Measurements from ENCODE around the gene TKTL1.
"Not testable (repeated sequence)": the region's sequence is repeated elsewhere in the genome, so short reads cannot be mapped to it uniquely, and the experiment has no call there.

TKTL1 gene, protein sequence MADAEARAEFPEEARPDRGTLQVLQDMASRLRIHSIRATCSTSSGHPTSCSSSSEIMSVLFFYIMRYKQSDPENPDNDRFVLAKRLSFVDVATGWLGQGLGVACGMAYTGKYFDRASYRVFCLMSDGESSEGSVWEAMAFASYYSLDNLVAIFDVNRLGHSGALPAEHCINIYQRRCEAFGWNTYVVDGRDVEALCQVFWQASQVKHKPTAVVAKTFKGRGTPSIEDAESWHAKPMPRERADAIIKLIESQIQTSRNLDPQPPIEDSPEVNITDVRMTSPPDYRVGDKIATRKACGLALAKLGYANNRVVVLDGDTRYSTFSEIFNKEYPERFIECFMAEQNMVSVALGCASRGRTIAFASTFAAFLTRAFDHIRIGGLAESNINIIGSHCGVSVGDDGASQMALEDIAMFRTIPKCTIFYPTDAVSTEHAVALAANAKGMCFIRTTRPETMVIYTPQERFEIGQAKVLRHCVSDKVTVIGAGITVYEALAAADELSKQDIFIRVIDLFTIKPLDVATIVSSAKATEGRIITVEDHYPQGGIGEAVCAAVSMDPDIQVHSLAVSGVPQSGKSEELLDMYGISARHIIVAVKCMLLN

DNA sequence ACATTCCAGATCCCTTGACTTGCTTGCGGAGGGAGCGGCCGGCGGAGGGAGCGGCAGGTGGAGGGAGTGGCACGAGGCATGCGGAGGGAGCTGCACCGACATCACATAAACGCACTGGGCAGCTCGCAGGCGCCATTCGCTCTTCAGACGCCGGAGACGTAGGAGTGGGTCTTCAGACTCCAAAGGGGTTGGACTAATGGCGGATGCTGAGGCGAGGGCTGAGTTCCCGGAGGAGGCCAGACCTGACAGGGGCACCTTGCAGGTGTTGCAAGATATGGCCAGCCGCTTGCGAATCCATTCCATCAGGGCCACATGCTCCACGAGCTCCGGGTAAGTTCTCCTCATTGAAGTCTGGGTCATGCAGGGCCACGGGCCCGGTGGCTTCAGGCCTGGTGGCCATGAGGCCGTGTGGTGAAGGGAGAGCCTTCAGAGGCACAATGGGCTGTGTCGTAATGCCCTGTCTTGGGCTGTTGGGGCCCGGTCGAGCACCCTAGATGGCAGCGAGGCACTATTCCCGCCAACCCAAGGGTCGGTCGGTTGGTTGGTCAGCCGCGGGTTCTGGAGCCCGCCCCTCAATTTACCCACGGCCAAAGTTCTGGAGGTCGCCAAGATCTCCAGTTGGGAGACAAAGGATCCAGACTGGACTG lies at the start of gene TKTL1:
TSS of gene TKTL1 (plus strand) at position 132 of the 647 bp plus-strand sequence. CDS start at position 197, 65 bp downstream.
- no peak for DNase-seq (ENCODE audit: low read depth)

- DNase-seq (ENCODE audit: low read depth): not testable (repeated sequence)
Measured at GRCh38 chrX:154247377-154248045, 48.1 kb upstream of the TKTL1 start.

- DNase-seq (ENCODE audit: low read depth): not testable (repeated sequence)
Measured at GRCh38 chrX:154248076-154248475, 47.5 kb upstream of the TKTL1 start.

DNA sequence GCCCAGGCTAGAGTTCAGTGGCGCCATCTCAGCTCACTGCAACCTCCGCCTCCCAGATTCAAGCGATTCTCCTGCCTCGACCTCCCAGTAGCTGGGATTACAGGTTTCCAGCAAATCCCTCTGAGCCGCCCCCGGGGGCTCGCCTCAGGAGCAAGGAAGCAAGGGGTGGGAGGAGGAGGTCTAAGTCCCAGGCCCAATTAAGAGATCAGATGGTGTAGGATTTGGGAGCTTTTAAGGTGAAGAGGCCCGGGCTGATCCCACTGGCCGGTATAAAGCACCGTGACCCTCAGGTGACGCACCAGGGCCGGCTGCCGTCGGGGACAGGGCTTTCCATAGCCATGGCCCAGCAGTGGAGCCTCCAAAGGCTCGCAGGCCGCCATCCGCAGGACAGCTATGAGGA lies 38.3 kb upstream of the TKTL1 start, which contains the start of gene OPN1MW3:
TSS of gene OPN1MW3 (plus strand) at position 301 of the 400 bp plus-strand sequence. CDS start at position 339, 38 bp downstream.
- not testable (repeated sequence) for DNase-seq (ENCODE audit: low read depth)

DNA sequence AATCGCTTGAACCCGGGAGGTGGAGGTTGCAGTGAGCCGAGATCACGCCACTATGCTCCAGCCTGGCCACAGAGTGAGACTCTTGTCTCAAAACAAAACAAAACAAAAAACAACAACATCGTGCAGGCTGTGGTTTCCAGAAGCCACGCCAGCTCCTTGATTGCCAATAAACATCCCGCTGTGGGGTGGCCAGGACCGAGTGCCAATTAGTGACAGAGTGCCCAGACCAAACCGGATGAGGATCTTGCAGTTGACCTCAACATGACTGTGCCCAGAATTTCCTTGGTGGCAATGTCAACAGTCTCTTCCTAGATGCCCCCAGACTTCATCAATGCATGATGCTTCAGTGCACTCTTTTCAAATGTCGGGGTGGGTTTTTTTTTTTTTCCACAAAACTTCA lies 36.9 kb upstream of the TKTL1 start:
- DNase-seq (ENCODE audit: low read depth): not testable (repeated sequence)

GRCh38 chrX:154263072-154263471 lies 32.5 kb upstream of the TKTL1 start:
- DNase-seq (ENCODE audit: low read depth): not testable (repeated sequence)

DNA sequence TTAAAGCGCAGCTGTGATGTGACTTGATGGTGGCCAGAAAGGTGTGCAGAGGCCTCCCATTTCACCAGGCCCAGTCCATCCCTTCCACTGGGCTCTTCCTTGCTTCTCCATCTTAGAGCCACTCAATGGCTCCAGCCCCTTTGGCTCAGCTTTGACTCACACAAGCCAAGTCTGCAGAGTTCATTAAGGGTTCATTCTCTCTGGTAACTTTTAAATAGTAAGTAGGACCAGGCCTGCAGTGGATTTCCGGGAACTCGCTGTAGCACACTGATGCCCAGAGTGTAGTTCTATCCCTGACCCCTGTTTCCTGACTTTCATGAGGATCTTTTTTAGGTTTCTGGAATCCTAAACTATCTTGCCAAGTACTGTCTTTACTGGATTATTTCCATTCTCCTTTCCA lies 26.4 kb upstream of the TKTL1 start:
- DNase-seq (ENCODE audit: low read depth): not testable (repeated sequence)

DNA sequence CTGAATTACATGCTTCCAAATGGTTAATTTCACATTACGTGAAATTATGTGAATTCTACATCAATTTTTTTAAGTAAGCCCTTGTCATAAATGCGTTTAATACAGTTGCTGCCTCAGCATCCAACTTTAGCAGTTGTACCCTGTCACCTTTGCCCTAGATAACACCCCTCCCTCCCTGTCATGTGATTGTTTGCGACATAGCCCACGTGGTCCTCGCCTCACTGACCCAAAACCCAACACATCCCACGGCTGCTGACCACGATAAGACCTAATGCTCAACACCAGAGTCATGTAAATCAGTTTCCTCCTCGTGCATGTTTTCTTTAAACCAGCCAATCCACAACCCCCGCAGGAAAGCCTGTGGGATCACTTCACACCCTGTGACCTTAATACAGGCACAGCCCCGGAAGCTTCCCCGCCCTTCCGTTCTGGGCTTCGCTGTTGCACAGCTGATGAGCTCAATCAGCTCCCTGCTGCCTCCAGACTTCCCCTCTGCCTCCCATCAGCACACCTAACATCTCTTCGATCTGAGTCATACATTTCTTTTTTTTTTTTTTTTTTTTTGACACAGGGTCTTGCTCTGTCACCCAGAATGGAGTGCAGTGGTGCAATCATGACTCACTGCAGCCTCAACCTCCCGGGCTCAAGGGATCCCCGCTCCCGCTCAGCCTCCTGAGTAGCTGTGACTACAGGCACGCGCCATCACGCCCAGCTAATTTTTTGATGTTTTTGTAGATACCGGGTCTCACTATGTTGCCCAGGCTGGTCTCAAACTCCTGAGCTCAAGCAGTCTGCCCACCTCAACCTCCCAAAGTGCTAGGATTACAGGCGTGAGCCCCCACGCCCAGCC lies 10.9 kb upstream of the TKTL1 start:
- DNase-seq (ENCODE audit: low read depth): not testable (repeated sequence)

DNA sequence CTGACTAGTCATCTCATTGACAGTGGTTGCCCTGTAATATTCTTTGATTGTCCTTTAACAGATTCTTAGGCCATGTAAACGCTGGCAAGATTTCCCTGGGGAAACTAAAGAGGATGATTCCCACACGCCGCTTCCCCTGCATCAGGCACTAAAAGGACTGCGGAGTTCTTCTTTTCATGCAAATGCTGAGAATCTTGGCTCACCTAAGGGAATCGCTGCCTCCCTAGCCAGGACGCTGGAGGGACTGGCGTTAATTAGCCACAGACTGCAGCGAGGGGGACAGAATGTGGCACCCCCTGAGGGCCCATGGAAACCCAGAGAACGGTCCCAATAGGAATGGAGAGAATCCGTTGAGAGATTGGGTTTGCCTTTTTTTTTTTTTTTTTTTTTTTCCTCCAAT lies 9.2 kb upstream of the TKTL1 start:
- not testable (repeated sequence) for DNase-seq (ENCODE audit: low read depth)

DNA sequence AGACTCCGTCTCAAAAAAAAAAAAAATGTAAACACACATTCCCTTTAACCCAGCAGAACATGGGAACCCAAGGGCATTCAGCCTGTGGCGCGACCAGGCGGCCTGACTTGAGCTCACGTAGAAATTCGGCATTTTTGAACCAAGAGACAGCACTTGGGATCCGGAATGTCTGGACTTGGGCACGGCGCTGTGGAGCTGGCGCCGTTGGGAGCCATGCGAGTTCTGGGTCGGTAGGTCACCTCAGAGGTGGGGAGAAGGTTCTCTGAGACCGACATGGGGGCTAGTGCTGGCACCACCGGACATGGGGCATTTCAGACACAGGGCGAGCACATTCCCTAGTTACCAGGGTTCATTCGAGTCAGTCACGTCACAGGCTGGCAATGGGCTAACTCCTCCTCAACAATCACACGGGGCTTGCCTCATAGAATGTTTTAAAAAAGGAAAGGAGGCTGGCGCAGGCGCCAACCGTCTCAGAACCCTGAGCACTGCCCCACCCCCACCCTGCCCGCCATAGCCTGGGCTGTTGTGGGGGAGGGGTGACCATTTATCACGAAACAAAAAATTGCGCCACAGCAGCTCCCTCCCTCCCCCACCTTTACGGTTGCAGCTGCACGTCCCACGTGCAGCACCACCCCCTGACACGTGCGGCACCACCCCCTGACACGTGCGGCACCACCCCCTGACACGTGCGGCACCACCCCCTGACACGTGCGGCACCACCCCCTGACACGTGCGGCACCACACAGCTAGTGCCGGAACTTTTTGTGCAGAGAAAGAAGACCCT lies 612 bp upstream of the TKTL1 start, which contains the start of gene TEX28:
TSS of gene TEX28 (minus strand) at position 334 of the 784 bp plus-strand sequence. CDS start 3,007 bp downstream, outside the sequence.
- no peak for DNase-seq (ENCODE audit: low read depth)

- DNase-seq (ENCODE audit: low read depth): no peak
Measured at GRCh38 chrX:154296731-154297130, 1.1 kb downstream of the TKTL1 start.

DNA sequence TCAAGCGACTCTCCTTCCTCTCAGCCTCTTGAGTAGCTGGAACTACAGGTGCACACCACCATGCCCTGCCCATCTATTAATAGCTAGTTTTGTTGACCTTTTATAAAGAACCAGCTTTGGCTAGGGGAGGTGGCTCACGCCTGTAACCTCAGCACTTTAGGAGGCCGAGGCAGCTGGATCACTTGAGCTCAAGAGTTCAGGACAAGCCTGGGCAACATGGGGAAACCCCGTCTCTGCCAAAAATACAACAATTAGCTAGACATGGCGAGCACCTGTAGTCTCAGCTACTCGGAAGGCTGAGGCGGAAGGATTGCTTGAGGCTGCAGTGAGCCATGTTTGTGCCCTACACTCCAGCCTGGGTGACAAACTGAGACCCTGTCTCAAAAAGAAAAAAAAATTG lies 2.7 kb downstream of the TKTL1 start:
- no peak for DNase-seq (ENCODE audit: low read depth)

DNA sequence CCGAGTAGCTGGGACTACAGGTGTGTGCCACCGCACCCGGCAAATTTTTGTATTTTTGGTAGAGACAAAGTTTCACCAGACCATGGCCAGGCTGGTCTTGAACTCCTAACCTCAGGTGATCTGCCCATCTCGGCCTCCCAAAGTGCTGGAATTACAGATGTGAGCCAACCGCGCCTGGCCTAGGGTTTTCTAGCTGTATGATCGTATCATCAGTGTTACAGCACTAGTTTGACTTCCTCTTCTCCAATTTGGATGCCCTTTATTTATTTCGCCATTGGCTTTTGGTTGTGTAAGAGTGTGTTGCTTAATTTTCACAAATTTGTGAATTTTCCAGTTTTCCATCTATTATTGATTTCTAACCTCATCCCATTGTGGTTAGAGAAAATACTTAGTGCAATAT lies 5.2 kb downstream of the TKTL1 start:
- DNase-seq (ENCODE audit: low read depth): no peak

GRCh38 chrX:154302998-154303397 lies 7.4 kb downstream of the TKTL1 start:
- DNase-seq (ENCODE audit: low read depth): not testable (repeated sequence)

DNA sequence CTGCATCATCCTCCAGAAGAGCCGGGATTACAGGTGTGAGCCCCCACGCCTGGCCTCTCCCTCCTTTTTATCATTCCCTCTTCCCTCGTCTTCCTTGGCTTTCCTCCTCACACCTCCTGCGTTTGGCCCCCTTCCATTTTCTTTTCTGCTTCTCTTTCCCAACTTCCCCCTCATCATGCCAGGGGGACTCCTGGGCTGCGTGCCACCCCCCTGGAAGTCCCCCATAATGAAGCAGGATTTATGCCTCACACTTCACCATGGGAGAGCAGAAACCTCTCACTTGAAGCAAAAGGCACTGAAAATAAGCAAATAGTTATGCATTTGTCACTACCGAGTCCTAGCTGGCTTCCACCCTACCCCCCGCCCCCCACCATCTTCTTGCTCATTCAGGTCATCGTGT lies 7.9 kb downstream of the TKTL1 start:
- DNase-seq (ENCODE audit: low read depth): no peak

DNA sequence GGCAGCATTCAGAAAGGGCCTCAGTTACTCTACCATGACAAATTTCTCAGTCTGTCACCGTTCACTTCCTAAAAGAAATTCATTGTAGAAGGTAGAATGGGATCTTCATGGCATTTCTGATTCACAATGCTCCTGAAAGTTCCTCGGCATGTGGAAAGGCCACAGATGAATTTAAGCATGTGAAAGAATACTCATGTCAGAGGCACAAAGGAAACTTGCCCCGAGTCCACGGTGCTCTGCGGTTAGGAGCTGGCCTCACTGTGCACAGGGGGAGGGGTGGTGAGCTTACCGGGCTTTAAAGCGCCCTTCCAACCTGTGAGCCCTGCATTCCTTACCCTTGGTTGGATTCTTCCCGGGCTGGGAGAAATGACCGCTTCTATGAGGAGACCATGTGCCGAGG lies 9.3 kb downstream of the TKTL1 start:
- DNase-seq (ENCODE audit: low read depth): no peak

DNA sequence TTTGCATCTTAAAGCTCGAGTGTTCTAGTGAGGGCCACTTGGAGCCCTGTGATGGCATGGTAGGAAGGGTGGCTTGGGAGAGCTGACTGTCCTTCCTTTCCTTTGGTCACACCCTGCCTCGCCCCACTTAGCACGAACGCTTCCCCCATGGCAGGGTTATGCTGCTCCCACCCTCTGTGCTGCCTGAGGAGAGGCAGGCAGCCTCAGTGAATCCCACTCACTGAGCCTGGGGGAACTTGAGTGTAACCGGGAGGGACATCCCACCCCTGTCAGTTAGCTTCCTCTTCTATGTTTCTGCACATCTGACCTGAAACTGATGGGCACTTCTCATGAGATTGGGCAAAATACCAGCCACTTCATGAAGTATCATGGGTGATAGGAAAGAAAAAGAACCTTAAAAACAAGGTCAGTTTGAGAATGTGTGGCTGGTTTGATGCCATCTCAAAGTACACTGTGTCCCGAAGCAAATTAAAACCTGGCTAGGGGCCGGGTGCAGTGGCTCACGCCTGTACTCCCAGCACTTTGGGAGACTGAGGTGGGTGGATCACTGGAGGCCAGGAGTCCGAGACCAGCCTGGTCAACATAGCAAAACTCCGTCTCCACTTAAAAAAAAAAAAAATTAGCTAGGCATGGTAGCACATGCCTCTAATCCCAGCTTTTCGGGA lies 10.1 kb downstream of the TKTL1 start:
- no peak for DNase-seq (ENCODE audit: low read depth)

DNA sequence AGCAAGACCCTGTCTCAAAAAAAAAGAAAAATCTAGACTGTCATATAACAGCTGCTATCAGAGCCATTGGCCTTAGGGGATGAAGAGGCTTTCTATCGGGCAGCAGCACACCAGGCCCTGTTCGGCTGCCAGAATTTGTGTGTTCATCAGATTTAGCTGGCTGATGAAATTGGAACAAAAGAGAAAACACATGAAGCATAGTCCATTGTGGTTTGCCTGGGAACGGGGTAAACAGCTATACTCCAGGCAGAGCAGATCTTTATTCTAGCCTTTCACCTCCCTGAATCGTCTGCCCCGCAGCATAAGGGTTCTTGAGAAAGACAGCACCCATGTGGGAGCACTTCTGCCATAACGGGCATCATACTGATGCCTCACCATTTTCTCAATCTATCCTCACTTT lies 11.6 kb downstream of the TKTL1 start:
- DNase-seq (ENCODE audit: low read depth): no peak

GRCh38 chrX:154308108-154308946 lies 12.7 kb downstream of the TKTL1 start:
- DNase-seq (ENCODE audit: low read depth): no peak

Data from stromal cell of bone marrow (primary cell).